Loucy (cell line): Measurements from ENCODE around the gene KRT2.
"Not testable (repeated sequence)": the region's sequence is repeated elsewhere in the genome, so short reads cannot be mapped to it uniquely, and the experiment has no call there.

Source experiments
- H2AFZ ChIP-seq: fragments of 200-600 bp; sonication (generic); 2 replicates; pipeline ENCODE4 v1.6.0; 2016; ENCODE audit warnings: antibody characterized with exemption, mild to moderate bottlenecking, low read length, moderate library complexity
- H3F3A ChIP-seq: fragments of 200-600 bp; 2 replicates; pipeline ENCODE4 v1.6.0; 2016; ENCODE audit warnings: antibody characterized with exemption, low read depth, mild to moderate bottlenecking
- H3K27me3 ChIP-seq: fragments of 200-600 bp; sonication (generic); 2 replicates; pipeline ENCODE4 v1.6.1; 2014; ENCODE audit warnings: low read length, mild to moderate bottlenecking; ENCODE audit not compliant: insufficient read depth, poor library complexity, severe bottlenecking
- H3K36me3 ChIP-seq: fragments of 200-600 bp; sonication (generic); 2 replicates; pipeline ENCODE4 v1.6.1; 2016; ENCODE audit warnings: low read length; ENCODE audit not compliant: insufficient read depth
- H3K4me1 ChIP-seq: fragments of 200-600 bp; sonication (generic); 2 replicates; pipeline ENCODE4 v1.5.1; 2014; ENCODE audit warnings: low read length, mild to moderate bottlenecking; ENCODE audit not compliant: insufficient read depth, poor library complexity, severe bottlenecking
- H3K4me2 ChIP-seq: fragments of 200-600 bp; sonication (generic); 2 replicates; pipeline ENCODE4 v1.6.0; 2014; ENCODE audit warnings: antibody characterized with exemption, low read length, low read depth, mild to moderate bottlenecking; ENCODE audit not compliant: poor library complexity, severe bottlenecking
- H3K4me3 ChIP-seq: fragments of 200-600 bp; sonication (generic); 2 replicates; pipeline ENCODE4 v1.5.1; 2014; ENCODE audit warnings: low read length, mild to moderate bottlenecking, mixed read lengths; ENCODE audit not compliant: poor library complexity, severe bottlenecking
- H3K79me2 ChIP-seq: fragments of 200-600 bp; sonication (generic); 2 replicates; pipeline ENCODE4 v1.6.1; 2014; ENCODE audit warnings: low read length; ENCODE audit not compliant: insufficient read depth
- H3K9ac ChIP-seq: fragments of 200-600 bp; sonication (generic); 2 replicates; pipeline ENCODE4 v1.6.0; 2014; ENCODE audit warnings: mild to moderate bottlenecking, low read depth, low read length, moderate library complexity; ENCODE audit not compliant: poor library complexity, severe bottlenecking
- H3K9me2 ChIP-seq: fragments of 200-600 bp; sonication (generic); replicated peaks from 2 replicates; pipeline ENCODE4 v1.6.1; 2016; ENCODE audit warnings: low read depth, low read length, mixed read lengths
- H3K9me3 ChIP-seq: fragments of 200-600 bp; sonication (generic); 2 replicates; pipeline ENCODE4 v1.6.1; 2014; ENCODE audit warnings: mild to moderate bottlenecking, antibody characterized with exemption, low read length, low read depth; ENCODE audit not compliant: insufficient read depth
- H4K20me1 ChIP-seq: fragments of 200-600 bp; sonication (generic); 2 replicates; pipeline ENCODE4 v1.6.0; 2014; ENCODE audit warnings: antibody characterized with exemption, low read length, mild to moderate bottlenecking; ENCODE audit not compliant: insufficient read depth, poor library complexity, severe bottlenecking
- CTCF ChIP-seq: fragments of 200-600 bp; sonication (generic); conservative IDR thresholded peaks from 2 replicates; pipeline ENCODE4 v1.5.1; 2014; ENCODE audit warnings: mild to moderate bottlenecking, antibody characterized with exemption, low read length
- EZH2phosphoT487 ChIP-seq: fragments of 200-600 bp; IDR thresholded peaks from 2 replicates; pipeline ENCODE4 v1.6.1; 2018; ENCODE audit warnings: antibody characterized with exemption, mild to moderate bottlenecking, moderate library complexity, borderline replicate concordance

KRT2 gene

GRCh38 chr12:52670506-52670905, 18.5 kb upstream of the KRT2 start:
- Histone ChIP-seq H3K27me3 (no peaks in the 10 kb centered on the region), H3F3A (no peaks in the 10 kb centered on the region), H3K4me1 (peaks cover 7% of the 10 kb centered on the region), H3K4me2 (no peak overlapping the region), H3K4me3 (no peak overlapping the region), H3K79me2 (no peaks in the 10 kb centered on the region), H3K36me3 (no peaks in the 10 kb centered on the region), H3K9ac (no peak overlapping the region), H3K9me3 (no peaks in the 10 kb centered on the region), H4K20me1 (no peaks in the 10 kb centered on the region), H2AFZ (no peak overlapping the region), H3K9me2 (no peaks in the 10 kb centered on the region)
- TF ChIP-seq EZH2phosphoT487, result no peak
- no peak for TF ChIP-seq CTCF

- H3K4me3 ChIP-seq, H2AFZ ChIP-seq, H3K4me1 ChIP-seq, H3K9me3 ChIP-seq, H3K79me2 ChIP-seq, H3F3A ChIP-seq, H3K36me3 ChIP-seq, H3K4me2 ChIP-seq, H3K9me2 ChIP-seq, H3K27me3 ChIP-seq, H4K20me1 ChIP-seq, H3K9ac ChIP-seq: not testable (repeated sequence)
Observed at GRCh38 chr12:52669941-52670340, 17.9 kb upstream of the KRT2 start.

GRCh38 chr12:52669426-52669825, 17.4 kb upstream of the KRT2 start:
- H3K4me3 ChIP-seq, result no peak overlapping the region
- TF ChIP-seq EZH2phosphoT487 (no peak), CTCF (no peak)
- H3K27me3 ChIP-seq, result no peaks in the 10 kb centered on the region
- H3K9me3 ChIP-seq, result no peaks in the 10 kb centered on the region
- H3K9ac ChIP-seq, result no peak overlapping the region
- H3F3A ChIP-seq, result no peaks in the 10 kb centered on the region
- H3K79me2 ChIP-seq, result no peaks in the 10 kb centered on the region
- H3K9me2 ChIP-seq, result no peaks in the 10 kb centered on the region
- no peak overlapping the region for H3K4me2 ChIP-seq
- no peak overlapping the region for H2AFZ ChIP-seq
- H4K20me1 ChIP-seq, result no peaks in the 10 kb centered on the region
- H3K4me1 ChIP-seq, result peaks cover 7% of the 10 kb centered on the region
- no peaks in the 10 kb centered on the region for H3K36me3 ChIP-seq

GRCh38 chr12:52667931-52668330, 15.9 kb upstream of the KRT2 start:
- H3K4me2 ChIP-seq, result no peak overlapping the region
- H2AFZ ChIP-seq, result no peak overlapping the region
- no peaks in the 10 kb centered on the region for H3K79me2 ChIP-seq
- H3K27me3 ChIP-seq, result no peaks in the 10 kb centered on the region
- no peaks in the 10 kb centered on the region for H3F3A ChIP-seq
- TF ChIP-seq EZH2phosphoT487 (no peak), CTCF (no peak)
- no peak overlapping the region for H3K4me3 ChIP-seq
- H4K20me1 ChIP-seq, result no peaks in the 10 kb centered on the region
- H3K9me2 ChIP-seq, result no peaks in the 10 kb centered on the region
- no peak overlapping the region for H3K9ac ChIP-seq
- H3K36me3 ChIP-seq, result no peaks in the 10 kb centered on the region
- no peaks in the 10 kb centered on the region for H3K9me3 ChIP-seq
- peaks cover 15% of the 10 kb centered on the region for H3K4me1 ChIP-seq
